Heart left ventricle (tissue), 16 donors: ENCODE data around the gene ZGLP1. TPM values are rescaled to one million over a fixed set of nuclear protein-coding genes. Genes with fewer than 3 reads are reported as not detected.
A peak's percentile ranks its signal among the peaks of the same experiment; 100 is the strongest.

Source experiments
- ATAC-seq, 4 donors: fragments of 200-7000 bp; cut with Tn5 transposase; one replicate each; pipeline ENCODE4 v1.9.1; 2020 to 2022; ENCODE audit warnings: moderate library complexity in 4 of 4, mild to moderate bottlenecking in 3 of 4, moderate number of reproducible peaks in 1 of 4
- DNase-seq, 5 donors: peaks; one replicate each; pipeline ENCODE4 v3.0.0-alpha.2; 2020
- H3K27ac ChIP-seq, 12 donors: fragments of 200-600 bp; sonication (generic) in 4 of 12; one replicate each; pipeline versions ENCODE4 v1.5.0 to v1.8.0; 2016 to 2022; ENCODE audit warnings: mild to moderate bottlenecking in 2 of 12
- H3K27me3 ChIP-seq, 9 donors: fragments of 200-600 bp; sonication (generic) in 2 of 9; one replicate each; pipeline versions ENCODE4 v1.5.1 to v1.8.0; 2016 to 2022; ENCODE audit warnings: mild to moderate bottlenecking in 3 of 9
- H3K36me3 ChIP-seq, 9 donors: fragments of 200-600 bp; sonication (generic) in 2 of 9; one replicate each; pipeline versions ENCODE4 v1.5.0 to v1.8.0; 2018 to 2022; ENCODE audit warnings: mild to moderate bottlenecking in 2 of 9
- H3K4me1 ChIP-seq, 12 donors: fragments of 200-600 bp; sonication (generic) in 4 of 12; one replicate each; pipeline versions ENCODE4 v1.5.0 to v1.8.0; 2016 to 2022; ENCODE audit warnings: mild to moderate bottlenecking in 3 of 12
- H3K4me3 ChIP-seq, 12 donors: fragments of 200-600 bp; sonication (generic) in 4 of 12; one replicate each; pipeline versions ENCODE4 v1.5.0 to v1.8.0; 2017 to 2022; ENCODE audit warnings: mild to moderate bottlenecking in 9 of 12, moderate library complexity in 4 of 12
- H3K9me3 ChIP-seq, 12 donors: fragments of 200-600 bp; sonication (generic) in 4 of 12; one replicate each; pipeline versions ENCODE4 v1.5.0 to v1.8.0; 2016 to 2022; ENCODE audit warnings: mild to moderate bottlenecking in 1 of 12
- POLR2A ChIP-seq, 2 donors: fragments of 450-650 bp; IDR thresholded peaks; one replicate each; pipeline ENCODE4 v1.6.1; 2017; ENCODE audit warnings: antibody characterized with exemption in 2 of 2, mild to moderate bottlenecking in 2 of 2, moderate library complexity in 2 of 2
- WGBS, 4 donors: extraction: QIAGEN DNeasy Blood & Tissue Kit in 2 of 4; methylation state at CpG; one replicate each; pipeline versions ENCODE4 v1.1.5 to v1.1.7; 2013 to 2018; 5-methylcytosine and 5-hydroxymethylcytosine counted together
- intact Hi-C, 10 donors: fragments of 100-400 bp; cut with DNase I; formaldehyde crosslinking; loops; one replicate each; pipeline versions ENCODE4 v1.11.1 to v1.14.2; 2022
- long read RNA-seq, 3 donors: library from polyadenylated mRNA; unstranded; transcript quantifications; one replicate each; pipeline ENCODE4 v2.0.0, GENCODE V29; 2020 to 2021
- polyA plus RNA-seq, 2 donors: library from polyadenylated mRNA; stranded (reverse); fragments of 200-250 nt; gene quantifications; one replicate each; pipeline ENCODE4 v1.2.3, GENCODE V29; 2013
- total RNA-seq, 9 donors: library from RNA; depleted of rRNA in 2 of 9; stranded (reverse); fragments of >200 nt in 2 of 9; fragmentation: NEBNext Ultra II Directional in 3 of 9; extraction: Animal tissue kit (Norgen Biotek cat#: 25700) in 3 of 9; gene quantifications; one replicate each; pipeline versions ENCODE4 v1.1.0 to v1.2.4, GENCODE V29; 2016 to 2023
- TF ChIP-seq, protein P1 (sequence below), 12 donors: fragments of 200-600 bp; sonication (generic) in 4 of 12; IDR thresholded peaks; one replicate each; pipeline versions ENCODE4 v1.5.0 to v1.8.0; 2018 to 2022; ENCODE audit warnings: antibody characterized with exemption in 12 of 12, mild to moderate bottlenecking in 5 of 12
- donor health status: ischemic (EF 13 %, LVEDD 7.1; RV severe dilation, severe dysfunction).
- donor health status: healthy with polysubstance abuse.
- donor health status: DM: no; HTN: yes; CAD: no.
- donor health status: DM: no; HTN: no; CAD: no.
- donor health status: ischemic (EF 25% LVEDD 6.9; RV normal size, moderate dysfunction).
- donor health status: ischemic (EF 25% LVEDD 5.7; RV mildly dilated, moderate dysfunction).
- donor health status: healthy.
- donor health status: DM: yes; HTN: yes; CAD: no.
- donor health status: ischemic (EF 35%, LVEDD 5.7; RV mildly dilated, moderate dysfunction).
- donor health status: nonischemic (EF 11% LVEDD 7.7; RV severe dilation, severe dysfunction).
- donor health status: DM: yes; HTN: yes; CAD: no.
- donor health status: PGD.
- donor health status: ischemic (EF 29% LVEDD 5.4; RV normal size, mild dysfunction).
- donor health status: nonischemic (EF 23%, LVEDD 6.1; RV moderate dilation, normal function).

Gene ZGLP1
- total RNA-seq (1 to 10 TPM in 4 of 9 donors, under 1 TPM in 5; 0.16 to 2.2 (median 0.83) TPM), polyA plus RNA-seq (1 to 10 TPM; 1.1 TPM)
- long read RNA-seq, donor 1 = 0 reads
- long read RNA-seq, donor 2 = 0 reads
- long read RNA-seq, donor 3 = 0 reads

DNA sequence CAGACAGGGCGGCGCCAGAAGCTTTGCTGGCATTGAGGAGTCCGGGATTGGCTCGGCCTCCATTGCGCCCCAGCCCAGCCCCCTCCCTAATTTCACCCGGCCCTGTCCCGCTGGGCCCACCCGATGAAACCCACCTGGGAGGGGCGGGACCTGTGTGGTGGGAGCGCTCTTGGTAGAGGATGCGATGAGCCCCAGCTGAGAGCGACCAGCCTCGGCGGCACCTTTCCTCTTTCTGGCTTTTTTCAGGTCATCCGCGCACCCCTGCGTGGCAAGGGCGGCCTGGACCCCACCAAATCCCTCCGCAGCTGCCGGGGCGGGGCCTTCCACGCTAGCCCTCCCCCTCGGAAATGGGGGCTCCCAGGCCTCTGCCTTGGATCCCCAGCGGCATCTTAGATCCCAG is at the start of gene ZGLP1:
Gene ZGLP1 (minus strand): TSS at position 393 of the 400 bp plus-strand sequence.
- intact Hi-C loops = no loop called here
- no peaks in the 10 kb centered on the region for H3K9me3 ChIP-seq
- H3K27ac ChIP-seq = no peak within 1 kb of the TSS
- no peaks in the 10 kb centered on the region for H3K27me3 ChIP-seq
- ATAC-seq = peak in 1 of 4 donors; percentile 7
- WGBS, 4 donors = 92 to 97% (median 94%) methylated on average over 20 to 24 of the region's 24 CpGs
- TF ChIP-seq POLR2A (IDR thresholded peaks at IDR 0.05) = no peak
- peaks cover 0 to 12% (median 4%) of the 10 kb centered on the region in 9 donors for H3K36me3 ChIP-seq
- peaks cover 0 to 15% (median 0%) of the 10 kb centered on the region in 12 donors for H3K4me1 ChIP-seq
- no peak for DNase-seq
- H3K4me3 ChIP-seq = no peak within 1 kb of the TSS

DNA sequence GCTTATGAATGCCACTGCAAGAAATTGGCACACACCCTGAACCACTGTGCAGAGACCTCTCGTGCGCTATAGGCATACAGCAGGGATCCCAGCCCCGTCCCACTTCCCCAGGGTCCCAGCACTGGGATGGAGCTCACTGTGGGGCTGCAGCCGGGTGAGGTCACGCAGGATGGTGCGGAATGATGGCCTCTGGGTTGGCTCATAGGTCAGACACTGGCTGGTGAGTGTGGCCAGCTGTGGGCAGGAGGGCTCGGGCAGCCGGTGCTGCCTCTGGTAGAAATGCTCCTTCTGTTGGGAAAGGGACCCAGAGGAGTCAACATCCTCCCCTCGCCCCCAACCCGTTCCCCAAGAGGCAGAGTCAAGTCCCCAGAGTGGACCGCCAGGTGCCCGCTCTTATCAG is 46.8 kb upstream of the ZGLP1 start:
- no peaks in the 10 kb centered on the region for H3K27me3 ChIP-seq
- 93 to 97% (median 95%) methylated on average over 10 to 12 of the region's 12 CpGs for WGBS, 4 donors
- no peak overlapping the region for H3K27ac ChIP-seq
- H3K9me3 ChIP-seq = no peaks in the 10 kb centered on the region
- H3K4me1 ChIP-seq = peaks cover 0 to 18% (median 11%) of the 10 kb centered on the region in 12 donors
- intact Hi-C loops = no loop called here
- H3K4me3 ChIP-seq = no peak overlapping the region
- H3K36me3 ChIP-seq = peaks cover 0 to 94% (median 74%) of the 10 kb centered on the region in 9 donors
- DNase-seq (no peak), ATAC-seq (no peak)
- no peak for TF ChIP-seq POLR2A (IDR thresholded peaks at IDR 0.05)
- TF ChIP-seq, protein P1, sequence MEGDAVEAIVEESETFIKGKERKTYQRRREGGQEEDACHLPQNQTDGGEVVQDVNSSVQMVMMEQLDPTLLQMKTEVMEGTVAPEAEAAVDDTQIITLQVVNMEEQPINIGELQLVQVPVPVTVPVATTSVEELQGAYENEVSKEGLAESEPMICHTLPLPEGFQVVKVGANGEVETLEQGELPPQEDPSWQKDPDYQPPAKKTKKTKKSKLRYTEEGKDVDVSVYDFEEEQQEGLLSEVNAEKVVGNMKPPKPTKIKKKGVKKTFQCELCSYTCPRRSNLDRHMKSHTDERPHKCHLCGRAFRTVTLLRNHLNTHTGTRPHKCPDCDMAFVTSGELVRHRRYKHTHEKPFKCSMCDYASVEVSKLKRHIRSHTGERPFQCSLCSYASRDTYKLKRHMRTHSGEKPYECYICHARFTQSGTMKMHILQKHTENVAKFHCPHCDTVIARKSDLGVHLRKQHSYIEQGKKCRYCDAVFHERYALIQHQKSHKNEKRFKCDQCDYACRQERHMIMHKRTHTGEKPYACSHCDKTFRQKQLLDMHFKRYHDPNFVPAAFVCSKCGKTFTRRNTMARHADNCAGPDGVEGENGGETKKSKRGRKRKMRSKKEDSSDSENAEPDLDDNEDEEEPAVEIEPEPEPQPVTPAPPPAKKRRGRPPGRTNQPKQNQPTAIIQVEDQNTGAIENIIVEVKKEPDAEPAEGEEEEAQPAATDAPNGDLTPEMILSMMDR (IDR thresholded peaks at IDR 0.05) = no peak

DNA sequence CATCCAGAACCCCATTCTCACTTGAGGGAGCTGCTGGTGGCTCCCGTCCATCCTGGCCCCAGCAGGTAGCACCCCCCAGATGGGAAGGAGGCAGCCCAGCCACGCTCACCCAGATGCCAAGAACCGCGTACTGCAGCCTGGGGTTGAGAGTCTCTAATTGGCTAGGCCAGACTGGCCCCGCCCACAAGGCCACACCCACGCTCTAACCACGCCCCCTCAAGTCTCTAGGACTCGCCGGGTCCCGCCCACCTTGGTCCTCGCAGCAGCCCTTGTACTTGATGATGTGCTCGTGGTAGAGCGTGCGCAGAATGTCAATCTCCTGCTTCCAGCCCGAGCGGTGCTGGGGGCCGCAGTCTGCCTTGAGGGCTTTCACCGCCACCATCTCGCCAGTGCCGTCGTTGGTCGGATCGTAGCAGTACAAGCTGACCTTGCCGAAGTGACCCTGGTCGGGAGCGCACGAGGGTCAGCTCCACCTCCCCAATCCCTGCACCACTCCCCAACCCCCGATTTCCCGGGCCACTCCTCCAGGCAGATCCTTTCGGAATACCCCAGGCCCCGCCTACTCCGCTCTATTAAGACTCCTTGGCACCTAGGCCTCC is 44.3 kb upstream of the ZGLP1 start:
- ATAC-seq (peak; percentile 64 to 89 (median 86)), DNase-seq (peak; percentile 59 to 90 (median 88))
- WGBS, 4 donors = 56 to 70% (median 61%) methylated on average over 23 to 32 of the region's 32 CpGs
- TF ChIP-seq, protein P1 (IDR thresholded peaks at IDR 0.05) = no peak
- TF ChIP-seq POLR2A (IDR thresholded peaks at IDR 0.05) = no peak
- peaks cover 0 to 18% (median 11%) of the 10 kb centered on the region in 12 donors for H3K4me1 ChIP-seq
- peak overlapping the region in 11 of 12 donors; percentile 11 to 50 (median 42) for H3K4me3 ChIP-seq
- H3K9me3 ChIP-seq = no peaks in the 10 kb centered on the region
- peaks cover 0 to 90% (median 59%) of the 10 kb centered on the region in 9 donors for H3K36me3 ChIP-seq
- intact Hi-C loops = no loop called here
- no peaks in the 10 kb centered on the region for H3K27me3 ChIP-seq
- H3K27ac ChIP-seq = peak overlapping the region; percentile 17 to 86 (median 72)

DNA sequence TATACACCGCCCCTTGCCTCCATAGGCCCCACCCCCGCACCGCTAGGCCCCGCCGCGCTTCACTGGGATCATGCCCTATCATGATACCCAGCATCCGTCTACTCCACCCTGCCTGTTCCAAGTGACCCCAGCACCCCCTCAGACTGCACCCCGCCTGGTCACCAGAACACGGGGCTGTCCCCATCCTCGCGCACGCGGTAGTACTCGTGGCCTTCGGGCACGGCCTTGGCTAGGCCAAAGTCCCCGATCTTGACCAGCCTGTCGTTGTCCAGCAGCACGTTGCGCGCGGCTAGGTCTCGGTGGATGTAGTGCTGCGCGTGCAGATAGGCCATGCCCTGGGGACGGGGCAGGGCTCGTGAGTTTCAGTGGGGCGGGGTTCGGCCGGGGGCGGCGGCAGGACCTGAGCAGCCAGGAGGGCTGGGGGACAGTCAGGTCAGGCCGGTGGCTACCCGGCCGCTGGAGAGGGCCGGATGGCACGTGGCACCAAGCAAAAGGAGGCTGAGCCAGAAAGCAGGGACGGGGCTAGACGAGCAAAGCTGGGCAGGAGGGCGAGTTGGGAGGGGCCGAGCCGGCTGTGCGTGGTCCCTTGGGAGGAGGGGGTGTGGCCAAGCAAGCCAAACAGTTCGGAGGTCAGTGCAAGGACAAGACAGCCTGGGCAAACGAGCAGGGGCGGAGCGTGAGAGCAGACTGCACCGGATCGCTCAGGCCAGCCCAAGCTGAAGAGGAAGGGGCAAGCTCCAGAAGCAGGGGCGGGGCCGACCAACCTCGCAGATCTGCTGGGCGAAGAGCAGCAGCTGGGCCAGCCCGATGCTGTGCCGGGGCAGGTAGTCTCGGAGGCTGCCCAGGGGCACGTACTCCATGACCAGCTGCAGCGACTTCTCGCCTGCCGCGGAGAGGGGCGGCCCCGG is 43.4 kb upstream of the ZGLP1 start:
- Histone ChIP-seq H3K27me3 (no peaks in the 10 kb centered on the region), H3K36me3 (peaks cover 0 to 82% (median 50%) of the 10 kb centered on the region in 9 donors), H3K4me1 (peaks cover 0 to 18% (median 11%) of the 10 kb centered on the region in 12 donors), H3K9me3 (no peaks in the 10 kb centered on the region), H3K27ac (peak overlapping the region; percentile 17 to 86 (median 72)), H3K4me3 (peak overlapping the region in 11 of 12 donors; percentile 11 to 50 (median 42))
- ATAC-seq (peak; percentile 57 to 86 (median 84)), DNase-seq (peak; percentile 80 to 90 (median 87))
- WGBS, 4 donors = 40 to 47% (median 42%) methylated on average over 51 to 63 of the region's 63 CpGs
- TF ChIP-seq, protein P1 (IDR thresholded peaks at IDR 0.05) = no peak
- TF ChIP-seq POLR2A (IDR thresholded peaks at IDR 0.05) = no peak
- intact Hi-C loops = no loop called here
